Right lobe of liver (tissue), 6 donors: ENCODE results near the gene CCDC24. TPM values are rescaled to one million over a fixed set of nuclear protein-coding genes. Genes with fewer than 3 reads are reported as not detected.
A peak's percentile ranks its signal among the peaks of the same experiment; 100 is the strongest.

Source experiments
- ATAC-seq, 4 donors: fragments of 200-7000 bp; cut with Tn5 transposase; one replicate each; pipeline ENCODE4 v1.9.1; 2020; ENCODE audit warnings: mild to moderate bottlenecking in 4 of 4, moderate library complexity in 4 of 4
- DNase-seq, 3 donors: peaks; one replicate each; pipeline ENCODE4 v3.0.0-alpha.2; 2020
- H3K27ac ChIP-seq, 3 donors: fragments of 200-600 bp; one replicate each; pipeline ENCODE4 v1.8.0; 2022
- H3K27me3 ChIP-seq, 2 donors: fragments of 200-600 bp; one replicate each; pipeline ENCODE4 v1.8.0; 2022
- H3K36me3 ChIP-seq, 4 donors: fragments of 200-600 bp; sonication (generic) in 1 of 4; one replicate each; pipeline versions ENCODE4 v1.5.1 to v1.8.0; 2017 to 2022; ENCODE audit warnings: control low read depth in 1 of 4
- H3K4me1 ChIP-seq, 4 donors: fragments of 200-600 bp; sonication (generic) in 1 of 4; one replicate each; pipeline versions ENCODE4 v1.5.1 to v1.8.0; 2017 to 2022; ENCODE audit warnings: control low read depth in 1 of 4
- H3K4me3 ChIP-seq, 3 donors: fragments of 200-600 bp; one replicate each; pipeline ENCODE4 v1.8.0; 2022
- H3K9me3 ChIP-seq, 4 donors: fragments of 200-600 bp; sonication (generic) in 1 of 4; one replicate each; pipeline versions ENCODE4 v1.5.1 to v1.8.0; 2017 to 2022; ENCODE audit warnings: control low read depth in 1 of 4
- CTCF ChIP-seq, 4 donors: fragments of 200-600 bp in 3 of 4; fragments of 450-650 bp in 1 of 4; IDR thresholded peaks; one replicate each; pipeline versions ENCODE4 v1.5.1 to v1.8.0; 2016 to 2022; ENCODE audit warnings: antibody characterized with exemption in 4 of 4, mild to moderate bottlenecking in 2 of 4
- POLR2A ChIP-seq: fragments of 450-650 bp; IDR thresholded peaks from one replicate; pipeline ENCODE4 v1.6.1; 2017; ENCODE audit warnings: antibody characterized with exemption, mild to moderate bottlenecking
- WGBS: methylation state at CpG from one replicate; pipeline ENCODE4 v1.1.6; 2018; ENCODE audit warnings: low coverage, low lambda C conversion rate; ENCODE audit not compliant: insufficient coverage; ENCODE audit errors: missing lambda C conversion rate; 5-methylcytosine and 5-hydroxymethylcytosine counted together
- intact Hi-C, 2 donors: fragments of 100-400 bp; cut with DNase I; formaldehyde crosslinking; loops; one replicate each; pipeline versions ENCODE4 v1.11.2 to v1.14.1; 2022
- total RNA-seq, 6 experiments: library from RNA; depleted of rRNA in 2 of 6; stranded (reverse); fragments of >200 nt in 2 of 6; fragmentation: NEBNext Ultra II Directional in 3 of 6; extraction: Animal tissue kit (Norgen Biotek cat#: 25700) in 3 of 6; gene quantifications; one replicate each; pipeline versions ENCODE4 v1.1.0 to v1.2.4, GENCODE V29; 2016 to 2023
- donor health status: DM: no; HTN: yes; CAD: no.
- donor health status: DM: no; HTN: no; CAD: no.
- donor health status: DM: no; HTN: no; CAD: no.
- donor health status: DM: no; HTN: yes; CAD: no.
- donor health status: DM: no; HTN: yes; CAD: no.

Gene CCDC24
- total RNA-seq, 6 experiments from 2014 or later, result 2.2 to 8.4 (median 3.5) TPM

DNA sequence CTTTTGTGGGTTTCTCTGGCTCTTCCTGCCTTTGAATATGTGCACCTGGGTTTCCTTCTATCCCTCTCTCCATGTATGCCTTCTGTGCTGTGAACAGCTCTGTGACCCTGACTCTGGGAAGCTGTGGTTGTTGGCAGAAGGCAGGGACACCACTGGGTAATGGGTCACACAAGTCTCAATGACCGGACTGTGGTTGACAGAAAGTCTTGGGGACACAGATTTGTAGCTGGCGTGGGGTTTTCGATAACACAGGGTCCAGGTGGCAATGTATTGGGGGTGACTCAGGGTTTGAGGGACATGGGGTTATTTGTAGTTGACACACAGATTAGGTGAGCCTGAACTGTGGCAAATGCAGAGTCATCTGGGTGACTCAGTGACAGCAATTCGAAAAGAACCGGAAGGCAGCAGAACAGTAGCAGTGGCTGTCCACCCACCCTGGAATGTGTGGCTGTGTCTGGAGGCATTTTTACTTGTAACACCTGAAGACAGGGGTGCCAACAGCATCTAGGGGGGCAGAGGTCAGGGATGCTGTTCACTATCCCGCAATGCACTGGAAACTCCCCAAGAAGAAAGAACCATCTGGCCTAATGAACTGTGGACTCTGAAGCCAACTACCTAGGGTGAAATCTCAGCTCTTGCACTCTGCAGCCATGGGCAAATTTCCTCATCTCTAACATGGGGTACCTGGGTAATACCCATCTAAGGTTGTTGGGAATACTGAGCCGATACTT lies 52.8 kb downstream of the CCDC24 start:
- Histone ChIP-seq H3K4me1 (no peaks in the 10 kb centered on the region), H3K9me3 (no peaks in the 10 kb centered on the region), H3K27ac (no peak overlapping the region), H3K36me3 (no peaks in the 10 kb centered on the region), H3K4me3 (no peak overlapping the region), H3K27me3 (no peaks in the 10 kb centered on the region)
- TF ChIP-seq CTCF (IDR thresholded peaks at IDR 0.05) (no peak), POLR2A (no peak)
- DNase-seq (peak in 1 of 3 donors; percentile 15), ATAC-seq (no peak)
- intact Hi-C loops, result loop anchor here in 1 of 2 donors (5.0 kb wide), 1 partner anchor 282 kb away; no protein-coding TSS in a partner anchor
- WGBS, result 40% methylated on average over 2 of the region's 7 CpGs

DNA sequence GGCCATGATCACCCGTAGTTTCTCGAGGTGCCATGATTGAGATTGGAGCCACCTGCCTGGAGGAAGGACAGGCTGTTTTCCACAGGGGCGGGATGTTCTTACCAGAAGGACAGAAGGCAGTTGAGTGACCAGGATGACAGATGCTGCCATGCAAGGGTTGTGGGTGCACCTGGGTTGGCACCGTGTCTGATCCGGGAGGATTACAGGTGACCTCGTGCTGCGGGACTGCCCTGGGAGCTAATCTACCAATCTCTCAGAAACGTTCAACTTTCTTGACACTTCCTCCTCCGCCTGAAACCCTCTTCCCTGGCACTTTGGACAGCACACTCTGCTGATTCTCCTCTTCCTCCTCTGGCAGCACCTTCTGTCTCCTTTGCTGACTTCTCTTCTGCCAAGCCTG lies 53.7 kb downstream of the CCDC24 start:
- no peaks in the 10 kb centered on the region for H3K9me3 ChIP-seq
- no peaks in the 10 kb centered on the region for H3K4me1 ChIP-seq
- no peak overlapping the region for H3K4me3 ChIP-seq
- peak in 1 of 3 donors; percentile 37 for DNase-seq
- ATAC-seq, result no peak
- intact Hi-C loops, result no loop called here
- no peak overlapping the region for H3K27ac ChIP-seq
- H3K36me3 ChIP-seq, result no peaks in the 10 kb centered on the region
- TF ChIP-seq POLR2A (no peak), CTCF (IDR thresholded peaks at IDR 0.05) (no peak)
- 77% methylated on average over 8 of the region's 9 CpGs for WGBS
- H3K27me3 ChIP-seq, result no peaks in the 10 kb centered on the region

Other genes starting within 250 kb of the CCDC24 start
- under 1 TPM in 3 of 6 experiments, not detected in 3; 0.31 to 0.32 (median 0.31) TPM for gene ARTN, start 57.8 kb upstream of the CCDC24 start, total RNA-seq
- gene IPO13, start 44.6 kb upstream of the CCDC24 start, total RNA-seq, result 10 to 100 TPM; 12.4 to 18.9 (median 14.8) TPM
- 10 to 100 TPM in 5 of 6 experiments, 1 to 10 TPM in 1; 8.9 to 27.5 (median 12.0) TPM for gene DPH2, start 21.6 kb upstream of the CCDC24 start, total RNA-seq
- 100 to 1,000 TPM in 2 of 6 experiments, 10 to 100 TPM in 4; 64.4 to 142 (median 76.9) TPM for gene ATP6V0B, start 16.6 kb upstream of the CCDC24 start, total RNA-seq
- 10 to 100 TPM; 13.4 to 49.5 (median 18.5) TPM for gene B4GALT2, start 12.4 kb upstream of the CCDC24 start, total RNA-seq
- gene SLC6A9, start 39.9 kb downstream of the CCDC24 start, total RNA-seq, result 1 to 10 TPM in 4 of 6 experiments, under 1 TPM in 2; 0.78 to 2.2 (median 1.9) TPM
- gene KLF17, start 127.2 kb downstream of the CCDC24 start, total RNA-seq, result not detected
- not detected for gene KLF18, start 150.0 kb downstream of the CCDC24 start, total RNA-seq
- 10 to 100 TPM; 16.2 to 27.8 (median 23.3) TPM for gene DMAP1, start 221.9 kb downstream of the CCDC24 start, total RNA-seq